Measurements from ENCODE around the gene DCUN1D2. TPM values are rescaled to one million over a fixed set of nuclear protein-coding genes. Genes with fewer than 3 reads are reported as not detected.

DCUN1D2 gene
- total and polyA plus RNA-seq, 10 of the 15 experiments (the other 5 are each of a cell fraction or from before 2014, with no cell fraction given): 2.5 to 23.6 (median 9.3) TPM

DNA sequence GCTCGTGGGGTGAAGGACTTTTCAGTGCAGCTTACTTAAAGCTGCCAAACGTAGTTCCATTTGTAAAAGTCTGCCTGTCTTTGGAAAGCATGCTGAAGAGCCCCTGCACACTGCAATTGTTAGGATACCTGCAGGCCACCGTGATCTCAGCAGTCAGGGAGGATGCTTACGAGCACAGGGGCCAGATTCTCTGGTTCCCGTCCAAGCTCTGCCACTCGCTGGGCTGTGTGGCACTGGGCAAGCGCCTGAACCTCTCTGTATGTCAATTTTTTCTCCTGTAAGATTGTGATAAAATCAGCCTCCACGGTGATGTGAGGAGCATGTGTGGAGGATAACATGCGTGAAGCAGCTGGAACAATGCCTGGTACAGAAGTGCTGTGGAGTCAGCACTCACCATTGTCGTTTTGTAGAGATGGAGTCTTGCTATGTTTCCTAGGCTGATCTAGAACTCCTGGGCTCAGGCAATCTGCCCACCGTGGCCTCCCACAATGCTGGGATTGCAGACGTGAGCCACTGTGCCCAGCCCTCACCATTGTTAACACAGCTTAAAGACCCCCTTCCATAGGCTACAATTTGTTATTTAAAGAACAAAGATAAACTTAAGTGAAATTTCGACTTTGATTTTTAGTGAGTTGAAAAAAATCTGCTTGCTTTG is 40.7 kb downstream of the DCUN1D2 start (continued):
- TF ChIP-seq MTA2 (IDR thresholded peaks at IDR 0.05; ENCODE audit: low read depth) (no peak), KLF5 (IDR thresholded peaks at IDR 0.05; ENCODE audit: partially characterized antibody) (no peak), TAF1 (IDR thresholded peaks at IDR 0.05; ENCODE audit: borderline replicate concordance, low read depth, low read length) (no peak), ETV6 (conservative IDR thresholded peaks at IDR 0.05 in 1 of 2, IDR thresholded peaks at IDR 0.05 in 1 of 2; ENCODE audit: borderline replicate concordance in 1 of 2, low read depth in 1 of 2) (no peak), ZNF274 (IDR thresholded peaks at IDR 0.05; ENCODE audit: insufficient read depth, insufficient read length) (no peak), SP1 (IDR thresholded peaks at IDR 0.05; ENCODE audit: low read depth, low read length) (no peak), JUNB (IDR thresholded peaks at IDR 0.05) (no peak), RAD51 (IDR thresholded peaks at IDR 0.05) (no peak)

DNA sequence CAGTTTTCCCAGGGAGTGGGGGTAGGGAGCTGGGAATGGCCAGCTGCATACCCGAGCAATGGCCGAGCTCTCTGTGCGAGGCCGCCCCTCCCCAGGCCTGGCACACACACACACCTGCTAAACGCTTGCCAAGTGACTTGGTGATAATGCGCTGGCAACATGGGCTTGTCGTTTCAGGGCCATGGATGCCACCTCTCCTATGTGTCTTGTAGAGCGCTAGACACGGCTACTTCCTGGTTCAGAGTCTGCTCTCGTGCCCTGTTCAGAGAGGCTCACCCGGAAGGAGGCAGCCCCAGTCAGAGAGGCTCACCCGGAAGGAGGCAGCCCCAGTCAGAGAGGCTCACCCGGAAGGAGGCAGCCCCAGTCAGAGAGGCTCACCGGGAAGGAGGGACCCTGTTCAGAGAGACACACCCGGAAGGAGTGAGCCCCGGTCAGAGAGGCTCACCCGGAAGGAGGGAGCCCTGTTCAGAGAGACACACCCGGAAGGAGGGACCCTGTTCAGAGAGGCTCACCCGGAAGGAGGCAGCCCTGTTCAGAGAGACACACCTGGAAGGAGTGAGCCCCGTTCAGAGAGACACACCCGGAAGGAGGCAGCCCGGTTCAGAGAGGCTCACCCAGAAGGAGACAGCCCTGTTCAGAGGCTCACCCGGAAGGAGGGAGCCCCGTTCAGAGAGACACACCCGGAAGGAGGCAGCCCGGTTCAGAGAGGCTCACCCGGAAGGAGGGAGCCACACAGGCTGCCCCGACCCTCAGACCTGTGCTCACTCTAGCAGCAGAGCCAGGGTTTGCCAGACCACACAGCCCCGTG is 41.4 kb downstream of the DCUN1D2 start:
- no peaks in the 10 kb centered on the region for H4K20me1 ChIP-seq (ENCODE audit: control insufficient read depth, insufficient read depth)
- H3K4me1 ChIP-seq (ENCODE audit: control insufficient read depth, insufficient read depth, low read length): peaks cover 9% of the 10 kb centered on the region
- peaks cover 0 to 3% of the 10 kb centered on the region in 2 experiments; a peak in 2 of 4 replicates for H3K36me3 ChIP-seq (ENCODE audit: control insufficient read depth in 2 of 2, insufficient read depth in 2 of 2, low read length in 1 of 2)
- H3K79me2 ChIP-seq (ENCODE audit: control insufficient read depth, insufficient read depth, low read length): no peaks in the 10 kb centered on the region
- ChIA-PET SMC1A (ENCODE audit: uncharacterized antibody, unreplicated experiment) (no interaction called here), CTCF (no interaction called here), POLR2A (interaction anchor here (0.6 to 1.1 kb wide), 2 partner anchors 44 to 84 kb away, joined by 4 to 5 read pairs; no protein-coding TSS in a partner anchor), RAD21 (ENCODE audit: unreplicated experiment) (no interaction called here)
- H3K4me3 ChIP-seq: 0 out of 2 replicates have a peak overlapping the region, but pooled peaks have one; percentile 41
- intact Hi-C loops (cut with micrococcal nuclease; ENCODE audit: unreplicated experiment): no loop called here
- BruUV-seq (replicated peaks): no TSS peak
- peak overlapping the region; percentile 46; the same call in 1 of the 2 replicates for H3K4me2 ChIP-seq (ENCODE audit: control insufficient read depth, insufficient read depth)
- FAIRE-seq (peak; percentile 13), ATAC-seq (peak; percentile 56), DNase-seq (ENCODE audit: low read depth, low spot score) (peak; percentile 4)
- no peaks in the 10 kb centered on the region for H3K27me3 ChIP-seq (replicated peaks in 1 of 2; ENCODE audit: control insufficient read depth in 2 of 2, insufficient read depth in 2 of 2, low read length in 1 of 2)
- peak overlapping the region; percentile 60 for H3K9ac ChIP-seq (ENCODE audit: control insufficient read depth, insufficient read depth, low read length)
- peak overlapping the region; percentile 22 for H3K27ac ChIP-seq (ENCODE audit: control insufficient read depth, insufficient read depth)
- 87% methylated on average over 29 of the region's 29 CpGs for WGBS (ENCODE audit: insufficient coverage, insufficient replicate concordance, low lambda C conversion rate, missing lambda C conversion rate)
- H2AFZ ChIP-seq (ENCODE audit: control insufficient read depth, low read depth, low read length): peak overlapping the region; percentile 50
- no peaks in the 10 kb centered on the region; the same call in 2 of the 3 replicates for H3K9me3 ChIP-seq (replicated peaks; ENCODE audit: control insufficient read depth, insufficient read depth, low read length)
- in situ Hi-C loops (cut with MboI): no loop called here
- TF ChIP-seq NRF1 (conservative IDR thresholded peaks at IDR 0.05; ENCODE audit: low read depth, low read length): no peak
- no peak for TF ChIP-seq SUPT20H (IDR thresholded peaks at IDR 0.05; ENCODE audit: borderline replicate concordance, control insufficient read depth, low read depth, low read length)
- no peak for TF ChIP-seq KAT2A (conservative IDR thresholded peaks at IDR 0.05; ENCODE audit: control insufficient read depth, low read depth, low read length)
- TF ChIP-seq MTA3 (IDR thresholded peaks at IDR 0.05; ENCODE audit: borderline replicate concordance, low read length): no peak
- TF ChIP-seq IRF4 (IDR thresholded peaks at IDR 0.05; ENCODE audit: low read depth, low read length): no peak
- no peak for TF ChIP-seq HDAC2 (IDR thresholded peaks at IDR 0.05)
- TF ChIP-seq CBX5 (IDR thresholded peaks at IDR 0.05; ENCODE audit: low read depth): peak; percentile 65; the same call in 1 of the 2 replicates
- no peak for TF ChIP-seq RAD21 (IDR thresholded peaks at IDR 0.05; ENCODE audit: insufficient read depth, low read depth, low read length)
- TF ChIP-seq FOXK2 (IDR thresholded peaks at IDR 0.05): no peak
- TF ChIP-seq SMAD5 (IDR thresholded peaks at IDR 0.05; ENCODE audit: low read depth): no peak
- no peak for TF ChIP-seq CBX3 (IDR thresholded peaks at IDR 0.05; ENCODE audit: borderline replicate concordance, low read depth)
- TF ChIP-seq FOS (IDR thresholded peaks at IDR 0.05; ENCODE audit: borderline replicate concordance, extremely low read depth, insufficient read length): no peak
- no peak for TF ChIP-seq ZSCAN29 (IDR thresholded peaks at IDR 0.05)
- TF ChIP-seq TCF7 (IDR thresholded peaks at IDR 0.05; ENCODE audit: borderline replicate concordance): no peak
- no peak for TF ChIP-seq NFIC (IDR thresholded peaks at IDR 0.05; ENCODE audit: low read depth, low read length)
- TF ChIP-seq, protein P1, sequence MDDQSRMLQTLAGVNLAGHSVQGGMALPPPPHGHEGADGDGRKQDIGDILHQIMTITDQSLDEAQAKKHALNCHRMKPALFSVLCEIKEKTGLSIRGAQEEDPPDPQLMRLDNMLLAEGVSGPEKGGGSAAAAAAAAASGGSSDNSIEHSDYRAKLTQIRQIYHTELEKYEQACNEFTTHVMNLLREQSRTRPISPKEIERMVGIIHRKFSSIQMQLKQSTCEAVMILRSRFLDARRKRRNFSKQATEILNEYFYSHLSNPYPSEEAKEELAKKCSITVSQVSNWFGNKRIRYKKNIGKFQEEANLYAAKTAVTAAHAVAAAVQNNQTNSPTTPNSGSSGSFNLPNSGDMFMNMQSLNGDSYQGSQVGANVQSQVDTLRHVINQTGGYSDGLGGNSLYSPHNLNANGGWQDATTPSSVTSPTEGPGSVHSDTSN (IDR thresholded peaks at IDR 0.05; ENCODE audit: insufficient replicate concordance, low read depth, low read length): no peak
